Measurements from ENCODE around the gene GRB10.

- TF ChIP-seq CTCF (IDR thresholded peaks at IDR 0.05) (no peak), POLR2AphosphoS5 (IDR thresholded peaks at IDR 0.05) (no peak), POLR2A (IDR thresholded peaks at IDR 0.05) (no peak)
These were observed 64.4 kb downstream of the GRB10 start for GRCh38 chr7:50718311-50718710.
